WERI-Rb-1 (cell line): ENCODE measurements around the gene SLC17A7.
"Not testable (repeated sequence)": the region's sequence is repeated elsewhere in the genome, so short reads cannot be mapped to it uniquely, and the experiment has no call there.

Experiments used
- DNase-seq: peaks from one replicate; pipeline ENCODE4 v3.0.0-alpha.2; 2020
- H3K27ac ChIP-seq: fragments of 250-450 bp; sonication (Bioruptor Pico); 2 replicates; pipeline ENCODE4 v1.5.1; 2020; ENCODE audit warnings: mild to moderate bottlenecking, moderate library complexity
- H3K27me3 ChIP-seq: fragments of 250-450 bp; sonication (Bioruptor Pico); 2 replicates; pipeline ENCODE4 v1.5.1; 2021; ENCODE audit warnings: mild to moderate bottlenecking, low read depth, moderate library complexity; ENCODE audit not compliant: insufficient read depth, severe bottlenecking
- H3K36me3 ChIP-seq: fragments of 250-450 bp; sonication (Bioruptor Pico); 2 replicates; pipeline ENCODE4 v1.5.1; 2020; ENCODE audit warnings: mild to moderate bottlenecking, moderate library complexity
- H3K4me3 ChIP-seq: 2 replicates; pipeline ENCODE4 v1.5.1; 2011; ENCODE audit warnings: low read depth, mild to moderate bottlenecking, control low read depth, low read length
- H3K9me3 ChIP-seq: fragments of 250-450 bp; sonication (Bioruptor Pico); 2 replicates; pipeline ENCODE4 v1.5.1; 2021; ENCODE audit warnings: mild to moderate bottlenecking, moderate library complexity; ENCODE audit not compliant: severe bottlenecking
- TF ChIP-seq, protein P1 (sequence below): IDR thresholded peaks from 2 replicates; pipeline ENCODE4 v1.5.1; 2011; ENCODE audit warnings: low read depth, mild to moderate bottlenecking, control low read depth, inconsistent platforms, low read length

The SLC17A7 gene

GRCh38 chr19:49450405-49450804, 9.1 kb upstream of the SLC17A7 start:
- no peak for DNase-seq
- peaks cover 42% of the 10 kb centered on the region for H3K36me3 ChIP-seq
- TF ChIP-seq, protein P1, sequence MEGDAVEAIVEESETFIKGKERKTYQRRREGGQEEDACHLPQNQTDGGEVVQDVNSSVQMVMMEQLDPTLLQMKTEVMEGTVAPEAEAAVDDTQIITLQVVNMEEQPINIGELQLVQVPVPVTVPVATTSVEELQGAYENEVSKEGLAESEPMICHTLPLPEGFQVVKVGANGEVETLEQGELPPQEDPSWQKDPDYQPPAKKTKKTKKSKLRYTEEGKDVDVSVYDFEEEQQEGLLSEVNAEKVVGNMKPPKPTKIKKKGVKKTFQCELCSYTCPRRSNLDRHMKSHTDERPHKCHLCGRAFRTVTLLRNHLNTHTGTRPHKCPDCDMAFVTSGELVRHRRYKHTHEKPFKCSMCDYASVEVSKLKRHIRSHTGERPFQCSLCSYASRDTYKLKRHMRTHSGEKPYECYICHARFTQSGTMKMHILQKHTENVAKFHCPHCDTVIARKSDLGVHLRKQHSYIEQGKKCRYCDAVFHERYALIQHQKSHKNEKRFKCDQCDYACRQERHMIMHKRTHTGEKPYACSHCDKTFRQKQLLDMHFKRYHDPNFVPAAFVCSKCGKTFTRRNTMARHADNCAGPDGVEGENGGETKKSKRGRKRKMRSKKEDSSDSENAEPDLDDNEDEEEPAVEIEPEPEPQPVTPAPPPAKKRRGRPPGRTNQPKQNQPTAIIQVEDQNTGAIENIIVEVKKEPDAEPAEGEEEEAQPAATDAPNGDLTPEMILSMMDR = no peak
- H3K27me3 ChIP-seq = no peaks in the 10 kb centered on the region
- H3K9me3 ChIP-seq = no peaks in the 10 kb centered on the region
- peak overlapping the region; percentile 20; the same call in 1 of the 2 replicates for H3K27ac ChIP-seq
- peak overlapping the region; percentile 78; the same call in 1 of the 2 replicates for H3K4me3 ChIP-seq

DNA sequence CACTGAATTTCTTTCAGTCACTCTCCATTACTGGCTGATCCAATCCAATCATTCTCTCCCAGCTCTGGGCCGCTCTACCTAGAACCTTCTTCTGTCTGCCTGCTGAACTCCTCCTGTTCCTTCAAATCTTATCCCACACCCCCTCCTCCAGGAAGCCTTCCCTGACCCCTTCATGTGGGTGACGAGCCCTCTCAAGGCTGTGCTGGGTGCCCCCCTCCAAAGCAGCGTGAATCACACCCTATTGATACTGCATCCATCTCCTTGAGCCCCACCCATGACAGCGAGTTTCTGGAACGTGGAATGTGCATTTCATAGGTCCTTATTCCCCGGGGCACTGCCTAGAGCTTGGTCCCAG, 7.1 kb upstream of the SLC17A7 start:
- TF ChIP-seq, protein P1 = no peak
- Histone ChIP-seq H3K9me3 (no peaks in the 10 kb centered on the region), H3K36me3 (peaks cover 42% of the 10 kb centered on the region), H3K4me3 (no peak overlapping the region), H3K27me3 (no peaks in the 10 kb centered on the region), H3K27ac (no peak overlapping the region)
- DNase-seq = no peak

DNA sequence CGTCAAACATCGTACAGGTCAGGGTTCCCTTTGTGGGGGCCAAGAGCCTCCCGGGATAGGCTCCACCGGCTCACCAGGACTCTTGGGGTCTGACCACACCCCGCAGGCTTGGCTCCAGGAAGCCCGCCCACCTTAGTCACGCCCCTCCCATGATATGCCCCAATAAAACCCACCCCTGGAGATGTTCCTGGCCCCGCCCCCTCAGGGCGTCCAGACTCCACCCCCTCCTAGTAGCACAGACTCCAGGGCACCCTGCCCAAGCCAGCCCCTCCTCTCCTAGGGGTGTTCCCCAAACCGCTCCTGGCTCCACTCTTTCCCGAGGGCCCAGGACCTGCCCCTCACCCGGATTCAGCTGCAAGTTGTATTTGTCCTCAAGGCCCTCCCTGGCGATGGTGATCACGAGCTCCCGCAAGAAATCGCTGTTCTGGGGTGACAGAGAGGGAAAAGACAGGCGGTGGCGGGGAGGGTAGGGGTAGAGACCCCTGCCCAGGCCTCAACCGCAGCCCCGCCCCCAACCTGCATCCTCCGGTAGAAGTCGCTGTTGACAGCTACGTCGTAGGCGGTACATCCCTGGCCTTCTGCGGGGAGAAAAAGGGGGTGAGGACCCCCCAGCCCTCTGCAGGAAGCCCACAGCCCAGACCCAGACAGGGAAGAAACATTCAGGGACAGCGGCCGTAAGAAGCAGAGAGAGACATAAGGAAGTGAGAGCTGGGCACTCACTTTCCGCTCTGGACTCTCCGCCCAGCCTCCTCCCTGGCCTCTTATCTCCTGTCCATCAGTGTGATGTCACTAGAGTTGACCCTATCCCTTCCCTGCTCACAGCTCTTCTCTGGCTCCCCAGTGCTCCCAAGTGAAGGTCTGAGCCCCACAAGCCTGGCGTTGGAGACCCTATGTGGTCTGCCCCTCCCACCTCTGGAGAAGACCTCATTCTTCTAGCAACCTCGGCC, 6.4 kb upstream of the SLC17A7 start:
- TF ChIP-seq, protein P1 = no peak
- Histone ChIP-seq H3K4me3 (no peak overlapping the region), H3K27me3 (no peaks in the 10 kb centered on the region), H3K27ac (no peak overlapping the region), H3K36me3 (peaks cover 42% of the 10 kb centered on the region), H3K9me3 (no peaks in the 10 kb centered on the region)
- DNase-seq = peak; percentile 71

DNA sequence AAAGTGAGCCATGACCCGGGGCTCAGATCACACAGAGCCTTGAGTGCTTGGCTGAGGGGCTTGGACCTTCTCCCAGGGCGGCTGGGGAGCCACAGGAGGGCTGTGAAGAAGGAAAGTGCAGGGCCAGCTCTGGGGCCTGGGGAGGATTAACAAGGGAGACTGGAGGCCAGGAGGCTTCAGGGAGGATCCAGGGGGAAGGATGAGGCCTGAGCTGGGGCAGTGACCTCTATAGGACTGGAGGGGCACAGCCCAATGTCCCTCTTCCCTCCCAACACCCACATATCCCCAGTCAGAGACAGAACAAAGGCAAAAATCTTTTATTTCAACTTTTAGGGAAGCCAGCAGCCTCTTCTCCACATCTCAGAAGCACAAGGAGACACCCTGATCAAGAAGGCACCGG, 4.7 kb upstream of the SLC17A7 start:
- H3K9me3 ChIP-seq = no peaks in the 10 kb centered on the region
- TF ChIP-seq, protein P1 = no peak

GRCh38 chr19:49444100-49444700, 2.9 kb upstream of the SLC17A7 start:
- not testable (repeated sequence) for H3K9me3 ChIP-seq, H3K27ac ChIP-seq, H3K4me3 ChIP-seq, DNase-seq, H3K27me3 ChIP-seq
- H3K36me3 ChIP-seq = peaks cover 26% of the 10 kb centered on the region

More for the DNA sequence above, 4.7 kb upstream of the SLC17A7 start:
- Histone ChIP-seq H3K27me3 (no peaks in the 10 kb centered on the region), H3K27ac (no peak overlapping the region), H3K36me3 (peaks cover 39% of the 10 kb centered on the region), H3K4me3 (no peak overlapping the region)
- DNase-seq = no peak

- Histone ChIP-seq H3K4me3 (peak overlapping the region; percentile 63), H3K27me3 (no peaks in the 10 kb centered on the region), H3K9me3 (no peaks in the 10 kb centered on the region), H3K36me3 (peaks cover 21% of the 10 kb centered on the region), H3K27ac (peak overlapping the region; percentile 67)
- TF ChIP-seq, protein P1 = peak; percentile 90
- DNase-seq = peak; percentile 94
These were observed 2.2 kb upstream of the SLC17A7 start for GRCh38 chr19:49443366-49444099.
